Kidney (tissue), 14 donors: ENCODE data around the gene ZNF605. TPM values are rescaled to one million over a fixed set of nuclear protein-coding genes. Genes with fewer than 3 reads are reported as not detected.
"Not testable (repeated sequence)": the region's sequence is repeated elsewhere in the genome, so short reads cannot be mapped to it uniquely, and the experiment has no call there.

Source experiments
- DNase-seq, 5 donors: peaks; one replicate each; pipeline ENCODE4 v3.0.0-alpha.2; 2013 to 2020
- FAIRE-seq: peaks from 2 replicates; lab custom pipeline; 2012; peaks lifted over from hg19 to GRCh38; lab: Jason Lieb, UNC
- H3K27ac ChIP-seq, 2 donors: one replicate each; pipeline ENCODE4 v1.7.0; 2013; ENCODE audit warnings: low read depth in 2 of 2, low read length in 2 of 2, inconsistent platforms in 1 of 2
- H3K27me3 ChIP-seq: one replicate; pipeline ENCODE4 v1.7.1; 2013; ENCODE audit warnings: low read length, inconsistent platforms; ENCODE audit not compliant: control insufficient read depth, insufficient read depth
- H3K36me3 ChIP-seq, 3 donors: one replicate each; pipeline versions ENCODE4 v1.7.0 to v1.7.1; 2013; ENCODE audit warnings: low read length in 3 of 3, control low read depth in 1 of 3, inconsistent platforms in 1 of 3; ENCODE audit not compliant: insufficient read depth in 3 of 3, control insufficient read depth in 2 of 3
- H3K4me1 ChIP-seq, 3 donors: one replicate each; pipeline versions ENCODE4 v1.7.0 to v1.7.1; 2013; ENCODE audit warnings: low read length in 3 of 3, inconsistent platforms in 1 of 3, low read depth in 1 of 3; ENCODE audit not compliant: control insufficient read depth in 2 of 3, insufficient read depth in 2 of 3
- H3K4me3 ChIP-seq, 3 donors: one replicate each; pipeline versions ENCODE4 v1.7.0 to v1.8.1; 2013; ENCODE audit warnings: low read length in 3 of 3, control low read depth in 1 of 3, inconsistent platforms in 1 of 3
- H3K9ac ChIP-seq, 3 donors: one replicate each; pipeline versions ENCODE4 v1.7.0 to v1.7.1; 2013; ENCODE audit warnings: low read length in 3 of 3, control low read depth in 1 of 3, inconsistent platforms in 1 of 3
- H3K9me3 ChIP-seq, 3 donors: one replicate each; pipeline versions ENCODE4 v1.7.0 to v1.7.1; 2013; ENCODE audit warnings: low read length in 3 of 3, control low read depth in 1 of 3, inconsistent platforms in 1 of 3; ENCODE audit not compliant: control insufficient read depth in 2 of 3, insufficient read depth in 1 of 3
- intact Hi-C: fragments of 100-400 bp; cut with DNase I; formaldehyde crosslinking; loops from one replicate; pipeline ENCODE4 v1.11.1; 2022
- polyA plus RNA-seq: library from polyadenylated mRNA; stranded (reverse); fragments of 350-450 nt; fragmentation: Illumina TruSeq; extraction: RNeasy Lipid Tissue Mini Kit (QIAGEN cat#74804); gene quantifications from one replicate; pipeline ENCODE4 v1.2.3, GENCODE V29; 2014; ENCODE audit warnings: low read depth, low replicate concordance; ENCODE audit not compliant: insufficient read depth
- total RNA-seq: library from RNA; stranded (reverse); fragmentation: NEBNext Ultra II Directional; extraction: Animal tissue kit (Norgen Biotek cat#: 25700); gene quantifications from one replicate; pipeline ENCODE4 v1.2.1, GENCODE V29; 2021
- TF ChIP-seq, protein P1 (sequence below): IDR thresholded peaks from 3 replicates; pipeline ENCODE4 v1.5.1; 2012; ENCODE audit warnings: mild to moderate bottlenecking, moderate library complexity, borderline replicate concordance; ENCODE audit not compliant: insufficient read depth; ENCODE audit errors: extremely low read depth
- donor health status: control.
- donor health status: control.
- donor health status: control.
- donor health status: control.
- donor health status: control.
- donor health status: DM: yes; HTN: yes; CAD: no.
- donor health status: Normal renal cell carcinoma (clear cell type).

The ZNF605 gene
- total and polyA plus RNA-seq, 2 donors from 2014 or later = 5.0 to 15.2 TPM

- no peak for FAIRE-seq
- Histone ChIP-seq H3K4me3 (no peak overlapping the region), H3K9me3 (peaks cover 0 to 56% (median 25%) of the 10 kb centered on the region in 3 donors), H3K36me3 (peaks cover 12 to 37% (median 28%) of the 10 kb centered on the region in 3 donors), H3K4me1 (no peaks in the 10 kb centered on the region), H3K27ac (no peak overlapping the region), H3K27me3 (no peaks in the 10 kb centered on the region), H3K9ac (no peak overlapping the region)
- TF ChIP-seq, protein P1, sequence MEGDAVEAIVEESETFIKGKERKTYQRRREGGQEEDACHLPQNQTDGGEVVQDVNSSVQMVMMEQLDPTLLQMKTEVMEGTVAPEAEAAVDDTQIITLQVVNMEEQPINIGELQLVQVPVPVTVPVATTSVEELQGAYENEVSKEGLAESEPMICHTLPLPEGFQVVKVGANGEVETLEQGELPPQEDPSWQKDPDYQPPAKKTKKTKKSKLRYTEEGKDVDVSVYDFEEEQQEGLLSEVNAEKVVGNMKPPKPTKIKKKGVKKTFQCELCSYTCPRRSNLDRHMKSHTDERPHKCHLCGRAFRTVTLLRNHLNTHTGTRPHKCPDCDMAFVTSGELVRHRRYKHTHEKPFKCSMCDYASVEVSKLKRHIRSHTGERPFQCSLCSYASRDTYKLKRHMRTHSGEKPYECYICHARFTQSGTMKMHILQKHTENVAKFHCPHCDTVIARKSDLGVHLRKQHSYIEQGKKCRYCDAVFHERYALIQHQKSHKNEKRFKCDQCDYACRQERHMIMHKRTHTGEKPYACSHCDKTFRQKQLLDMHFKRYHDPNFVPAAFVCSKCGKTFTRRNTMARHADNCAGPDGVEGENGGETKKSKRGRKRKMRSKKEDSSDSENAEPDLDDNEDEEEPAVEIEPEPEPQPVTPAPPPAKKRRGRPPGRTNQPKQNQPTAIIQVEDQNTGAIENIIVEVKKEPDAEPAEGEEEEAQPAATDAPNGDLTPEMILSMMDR = no peak
- intact Hi-C loops = no loop called here
- no peak for DNase-seq
Observed at GRCh38 chr12:132941336-132941954, 14.7 kb downstream of the ZNF605 start.

- H3K9ac ChIP-seq = no peak overlapping the region
- H3K27ac ChIP-seq = no peak overlapping the region
- DNase-seq = no peak
- peaks cover 12 to 37% (median 22%) of the 10 kb centered on the region in 3 donors for H3K36me3 ChIP-seq
- intact Hi-C loops = no loop called here
- H3K4me1 ChIP-seq = no peaks in the 10 kb centered on the region
- FAIRE-seq = no peak
- no peaks in the 10 kb centered on the region for H3K27me3 ChIP-seq
- H3K4me3 ChIP-seq = no peak overlapping the region
- TF ChIP-seq, protein P1 = no peak
- peaks cover 0 to 56% (median 21%) of the 10 kb centered on the region in 3 donors for H3K9me3 ChIP-seq
Observed at GRCh38 chr12:132940071-132940719, 15.9 kb downstream of the ZNF605 start.

- intact Hi-C loops, H3K4me3 ChIP-seq, H3K27ac ChIP-seq, DNase-seq, H3K27me3 ChIP-seq, FAIRE-seq, H3K4me1 ChIP-seq, H3K9ac ChIP-seq: not testable (repeated sequence)
- H3K36me3 ChIP-seq = peaks cover 7 to 28% (median 14%) of the 10 kb centered on the region in 3 donors
- peaks cover 0 to 55% (median 23%) of the 10 kb centered on the region in 3 donors for H3K9me3 ChIP-seq
Observed at GRCh38 chr12:132938807-132939206, 17.3 kb downstream of the ZNF605 start.

- Histone ChIP-seq H3K27ac (no peak overlapping the region), H3K4me1 (no peaks in the 10 kb centered on the region), H3K36me3 (peaks cover 3 to 25% (median 9%) of the 10 kb centered on the region in 3 donors), H3K4me3 (no peak overlapping the region), H3K9ac (no peak overlapping the region), H3K27me3 (no peaks in the 10 kb centered on the region), H3K9me3 (peaks cover 0 to 59% (median 27%) of the 10 kb centered on the region in 3 donors)
- intact Hi-C loops = no loop called here
- TF ChIP-seq, protein P1 = no peak
- FAIRE-seq (no peak), DNase-seq (no peak)
Observed at GRCh38 chr12:132937476-132937875, 18.6 kb downstream of the ZNF605 start.

DNA sequence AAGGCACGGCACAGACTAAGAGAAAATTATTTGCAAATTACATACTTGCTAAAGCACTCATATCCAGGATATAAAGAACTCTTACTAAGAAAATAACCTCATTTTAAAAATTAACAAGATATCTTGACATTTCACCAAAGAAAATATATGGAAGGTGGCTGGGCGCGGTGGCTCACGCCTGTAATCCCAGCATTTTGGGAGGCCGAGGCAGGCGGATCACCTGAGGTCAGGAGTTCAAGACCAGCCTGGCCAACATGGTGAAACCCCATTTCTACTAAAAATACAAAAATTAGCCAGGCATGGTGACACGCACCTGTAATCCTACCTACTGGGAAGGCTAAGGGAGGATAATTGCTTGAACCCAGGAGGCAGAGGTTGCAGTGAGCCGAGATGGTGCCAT is 19.2 kb downstream of the ZNF605 start:
- H3K4me1 ChIP-seq, DNase-seq, FAIRE-seq, intact Hi-C loops, H3K27ac ChIP-seq, H3K4me3 ChIP-seq, H3K9ac ChIP-seq, H3K27me3 ChIP-seq: not testable (repeated sequence)
- H3K9me3 ChIP-seq = peaks cover under 1 to 59% (median 26%) of the 10 kb centered on the region in 3 donors
- H3K36me3 ChIP-seq = peaks cover under 1 to 24% (median 6%) of the 10 kb centered on the region in 3 donors
